Measurements from ENCODE around the gene ST8SIA4. TPM values are rescaled to one million over a fixed set of nuclear protein-coding genes. Genes with fewer than 3 reads are reported as not detected.
A peak's percentile ranks its signal among the peaks of the same experiment; 100 is the strongest.

Gene ST8SIA4
- total RNA-seq, 6 donors from 2014 or later: 4.6 to 28.1 (median 11.4) TPM

- 90 to 98% methylated on average over 2 to 3 of the region's 3 CpGs for WGBS, 2 donors
- peaks cover 0 to 11% (median 5%) of the 10 kb centered on the region in 4 donors for H3K9me3 ChIP-seq
- H3K4me3 ChIP-seq: no peak overlapping the region
Measured at GRCh38 chr5:100794218-100794617, 108.9 kb downstream of the ST8SIA4 start.

GRCh38 chr5:100792781-100793180 lies 110.3 kb downstream of the ST8SIA4 start:
- H3K4me3 ChIP-seq: no peak overlapping the region
- 69 to 70% methylated on average over 3 of the region's 3 CpGs for WGBS, 2 donors
- no peaks in the 10 kb centered on the region for H3K27me3 ChIP-seq
- H3K36me3 ChIP-seq: no peaks in the 10 kb centered on the region
- peaks cover 0 to 9% (median 0%) of the 10 kb centered on the region in 4 donors for H3K4me1 ChIP-seq
- DNase-seq (no peak), ATAC-seq (ENCODE audit: low FRiP score in 2 of 2) (no peak)
- TF ChIP-seq, protein P1, sequence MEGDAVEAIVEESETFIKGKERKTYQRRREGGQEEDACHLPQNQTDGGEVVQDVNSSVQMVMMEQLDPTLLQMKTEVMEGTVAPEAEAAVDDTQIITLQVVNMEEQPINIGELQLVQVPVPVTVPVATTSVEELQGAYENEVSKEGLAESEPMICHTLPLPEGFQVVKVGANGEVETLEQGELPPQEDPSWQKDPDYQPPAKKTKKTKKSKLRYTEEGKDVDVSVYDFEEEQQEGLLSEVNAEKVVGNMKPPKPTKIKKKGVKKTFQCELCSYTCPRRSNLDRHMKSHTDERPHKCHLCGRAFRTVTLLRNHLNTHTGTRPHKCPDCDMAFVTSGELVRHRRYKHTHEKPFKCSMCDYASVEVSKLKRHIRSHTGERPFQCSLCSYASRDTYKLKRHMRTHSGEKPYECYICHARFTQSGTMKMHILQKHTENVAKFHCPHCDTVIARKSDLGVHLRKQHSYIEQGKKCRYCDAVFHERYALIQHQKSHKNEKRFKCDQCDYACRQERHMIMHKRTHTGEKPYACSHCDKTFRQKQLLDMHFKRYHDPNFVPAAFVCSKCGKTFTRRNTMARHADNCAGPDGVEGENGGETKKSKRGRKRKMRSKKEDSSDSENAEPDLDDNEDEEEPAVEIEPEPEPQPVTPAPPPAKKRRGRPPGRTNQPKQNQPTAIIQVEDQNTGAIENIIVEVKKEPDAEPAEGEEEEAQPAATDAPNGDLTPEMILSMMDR (IDR thresholded peaks at IDR 0.05): no peak
- TF ChIP-seq EP300 (IDR thresholded peaks at IDR 0.05) (no peak), POLR2A (IDR thresholded peaks at IDR 0.05) (no peak), POLR2AphosphoS5 (IDR thresholded peaks at IDR 0.05) (no peak)
- H3K9me3 ChIP-seq: peaks cover 0 to 11% (median 5%) of the 10 kb centered on the region in 4 donors
- H3K27ac ChIP-seq: no peak overlapping the region

More at GRCh38 chr5:100794218-100794617, 108.9 kb downstream of the ST8SIA4 start:
- Histone ChIP-seq H3K36me3 (no peaks in the 10 kb centered on the region), H3K4me1 (peaks cover 0 to 9% (median 0%) of the 10 kb centered on the region in 4 donors), H3K27ac (no peak overlapping the region), H3K27me3 (no peaks in the 10 kb centered on the region)
- no peak for ATAC-seq (ENCODE audit: low FRiP score in 2 of 2)
- TF ChIP-seq, protein P1 (IDR thresholded peaks at IDR 0.05): no peak
- TF ChIP-seq EP300 (IDR thresholded peaks at IDR 0.05): no peak
- TF ChIP-seq POLR2AphosphoS5 (IDR thresholded peaks at IDR 0.05): no peak
- TF ChIP-seq POLR2A (IDR thresholded peaks at IDR 0.05): no peak
- no peak for DNase-seq

DNA sequence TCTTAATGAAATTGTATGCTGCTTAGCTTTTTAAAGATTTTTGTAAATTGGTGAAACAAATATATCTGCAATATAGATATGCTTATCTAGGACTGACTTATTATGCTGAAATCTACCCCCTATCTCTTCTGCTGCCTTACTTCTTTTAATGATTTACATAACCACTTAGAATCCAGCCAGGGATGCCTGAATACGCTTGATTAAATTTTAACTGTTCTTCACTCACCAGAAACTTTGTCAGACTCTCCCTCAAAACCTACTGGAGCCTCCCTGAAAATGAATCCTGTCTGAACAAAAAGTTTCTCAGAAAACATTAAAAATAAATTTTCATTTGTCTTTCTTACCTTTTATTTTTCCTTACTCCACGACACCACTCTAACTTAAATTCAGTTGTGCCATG lies 111.7 kb downstream of the ST8SIA4 start:
- WGBS, 2 donors: 86 to 97% methylated on average over 2 of the region's 2 CpGs
- H3K4me1 ChIP-seq: peaks cover 0 to 9% (median 0%) of the 10 kb centered on the region in 4 donors
- H3K27ac ChIP-seq: no peak overlapping the region

DNA sequence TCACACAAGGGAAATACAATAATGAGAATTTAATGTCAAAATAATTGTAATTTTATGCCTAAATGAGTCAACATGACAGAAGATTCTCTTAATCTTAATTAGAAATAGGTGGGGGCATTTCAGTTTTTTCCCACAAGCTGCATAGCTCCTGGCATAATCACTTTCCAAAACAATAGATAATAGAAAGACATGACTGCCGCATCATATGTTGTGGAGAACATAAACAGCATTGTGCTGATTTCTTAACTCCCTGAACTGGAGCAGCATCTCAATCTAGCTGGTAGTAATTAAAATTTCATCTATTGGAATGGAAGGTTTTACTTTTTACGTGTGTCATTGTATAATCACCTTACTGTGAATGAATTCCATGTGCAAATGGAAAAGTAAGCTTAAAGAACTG lies 112.1 kb downstream of the ST8SIA4 start:
- DNase-seq: no peak
- peaks cover 0 to 9% (median 0%) of the 10 kb centered on the region in 4 donors for H3K4me1 ChIP-seq
- no peak overlapping the region for H3K27ac ChIP-seq
- no peak for TF ChIP-seq EP300 (IDR thresholded peaks at IDR 0.05)
- TF ChIP-seq, protein P1 (IDR thresholded peaks at IDR 0.05): no peak
- TF ChIP-seq POLR2A (IDR thresholded peaks at IDR 0.05): no peak
- TF ChIP-seq POLR2AphosphoS5 (IDR thresholded peaks at IDR 0.05): no peak
- H3K9me3 ChIP-seq: peaks cover 0 to 11% (median 5%) of the 10 kb centered on the region in 4 donors
- H3K4me3 ChIP-seq: no peak overlapping the region
- no peak for ATAC-seq (ENCODE audit: low FRiP score in 2 of 2)
- H3K36me3 ChIP-seq: no peaks in the 10 kb centered on the region
- no peaks in the 10 kb centered on the region for H3K27me3 ChIP-seq
- 75 to 87% methylated on average over 2 of the region's 2 CpGs for WGBS, 2 donors

More for the DNA sequence above, 111.7 kb downstream of the ST8SIA4 start:
- H3K9me3 ChIP-seq: peaks cover 0 to 11% (median 5%) of the 10 kb centered on the region in 4 donors
- no peak for DNase-seq
- H3K4me3 ChIP-seq: no peak overlapping the region
- no peak for TF ChIP-seq POLR2AphosphoS5 (IDR thresholded peaks at IDR 0.05)
- TF ChIP-seq POLR2A (IDR thresholded peaks at IDR 0.05): no peak
- TF ChIP-seq, protein P1 (IDR thresholded peaks at IDR 0.05): no peak
- H3K36me3 ChIP-seq: no peaks in the 10 kb centered on the region
- ATAC-seq (ENCODE audit: low FRiP score in 2 of 2): no peak
- H3K27me3 ChIP-seq: no peaks in the 10 kb centered on the region

- Histone ChIP-seq H3K4me1 (peaks cover 0 to 9% (median 0%) of the 10 kb centered on the region in 4 donors), H3K4me3 (no peak overlapping the region), H3K27ac (peak overlapping the region in 1 of 4 donors; percentile 23), H3K27me3 (no peaks in the 10 kb centered on the region), H3K36me3 (no peaks in the 10 kb centered on the region), H3K9me3 (peaks cover 0 to 11% (median 5%) of the 10 kb centered on the region in 4 donors)
- no peak for ATAC-seq (ENCODE audit: low FRiP score in 2 of 2)
- TF ChIP-seq, protein P1 (IDR thresholded peaks at IDR 0.05): no peak
- TF ChIP-seq POLR2AphosphoS5 (IDR thresholded peaks at IDR 0.05) (no peak), EP300 (IDR thresholded peaks at IDR 0.05) (no peak), POLR2A (IDR thresholded peaks at IDR 0.05) (no peak)
- no peak for DNase-seq
- WGBS, 2 donors: 56 to 68% methylated on average over 4 of the region's 4 CpGs
Measured at GRCh38 chr5:100790170-100790665, 112.9 kb downstream of the ST8SIA4 start.

Measured in upper lobe of left lung (tissue), 6 donors.